Immature natural killer cell (primary cell): ENCODE results near the gene FRMD4A. TPM values are rescaled to one million over a fixed set of nuclear protein-coding genes. Genes with fewer than 3 reads are reported as not detected.
"Not testable (repeated sequence)": the region's sequence is repeated elsewhere in the genome, so short reads cannot be mapped to it uniquely, and the experiment has no call there.

Experiments used
- DNase-seq, 3 donors: peaks; one replicate each; pipeline ENCODE4 v3.0.0; 2022; ENCODE audit warnings: mixed read lengths in 1 of 3
- H3K27ac Mint-ChIP-seq, 6 donors: one replicate each; pipeline ENCODE4 v1.8.0; 2020; ENCODE audit warnings: mixed read lengths in 6 of 6, mild to moderate bottlenecking in 5 of 6, inconsistent platforms in 4 of 6, moderate library complexity in 3 of 6
- H3K27me3 Mint-ChIP-seq, 3 donors: one replicate each; pipeline ENCODE4 v1.8.0; 2020 to 2021; ENCODE audit warnings: low read depth in 3 of 3, mild to moderate bottlenecking in 3 of 3, mixed read lengths in 3 of 3, moderate library complexity in 3 of 3, inconsistent platforms in 1 of 3
- H3K36me3 Mint-ChIP-seq, 3 donors: one replicate each; pipeline ENCODE4 v1.8.0; 2020; ENCODE audit warnings: mixed read lengths in 3 of 3, inconsistent platforms in 2 of 3, mild to moderate bottlenecking in 2 of 3
- H3K4me1 Mint-ChIP-seq, 2 donors: one replicate each; pipeline ENCODE4 v1.8.0; 2020; ENCODE audit warnings: inconsistent platforms in 2 of 2, mild to moderate bottlenecking in 2 of 2, mixed read lengths in 2 of 2, moderate library complexity in 1 of 2
- H3K4me3 Mint-ChIP-seq, 5 donors: one replicate each; pipeline ENCODE4 v1.8.0; 2020; ENCODE audit warnings: mild to moderate bottlenecking in 5 of 5, mixed read lengths in 5 of 5, inconsistent platforms in 3 of 5, moderate library complexity in 3 of 5
- H3K9me3 Mint-ChIP-seq, 6 donors: one replicate each; pipeline ENCODE4 v1.8.0; 2020; ENCODE audit warnings: mild to moderate bottlenecking in 6 of 6, mixed read lengths in 6 of 6, inconsistent platforms in 4 of 6, moderate library complexity in 3 of 6
- polyA plus RNA-seq, 3 donors: library from polyadenylated mRNA; unstranded; fragments of 300-500 nt; fragmentation: Illumina TruSeq; gene quantifications; one replicate each; pipeline ENCODE4 v1.2.3, GENCODE V29; 2021

FRMD4A gene
- polyA plus RNA-seq, 3 donors from 2014 or later, result 0.48 TPM; not detected in 2

DNA sequence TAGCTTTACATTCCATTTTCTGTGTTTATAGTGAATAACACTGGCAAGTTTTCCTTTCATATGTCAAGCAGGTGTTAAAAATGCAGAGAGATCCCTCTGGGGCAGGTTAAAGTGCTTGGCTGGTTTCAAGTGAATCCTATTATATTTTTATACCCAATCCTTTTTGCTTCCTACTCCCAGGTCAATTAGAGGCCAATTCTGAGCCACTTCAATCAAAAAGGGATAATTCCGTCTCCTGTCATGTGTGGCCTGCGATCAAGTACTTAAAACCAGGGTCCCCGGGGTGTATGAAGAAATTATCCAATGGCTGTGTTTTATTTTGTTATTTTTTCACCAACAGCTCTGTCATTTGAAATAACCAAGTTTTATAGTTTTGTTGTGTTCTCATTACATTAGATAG, 430.8 kb downstream of the FRMD4A start:
- no peak for DNase-seq
- Mint-ChIP-seq H3K27me3 (peaks cover 0 to 13% (median 5%) of the 10 kb centered on the region in 3 donors), H3K36me3 (no peaks in the 10 kb centered on the region), H3K4me3 (no peak overlapping the region), H3K4me1 (peaks cover 0 to under 1% of the 10 kb centered on the region in 2 donors), H3K27ac (no peak overlapping the region), H3K9me3 (peaks cover 0 to 5% (median 0%) of the 10 kb centered on the region in 6 donors)

DNA sequence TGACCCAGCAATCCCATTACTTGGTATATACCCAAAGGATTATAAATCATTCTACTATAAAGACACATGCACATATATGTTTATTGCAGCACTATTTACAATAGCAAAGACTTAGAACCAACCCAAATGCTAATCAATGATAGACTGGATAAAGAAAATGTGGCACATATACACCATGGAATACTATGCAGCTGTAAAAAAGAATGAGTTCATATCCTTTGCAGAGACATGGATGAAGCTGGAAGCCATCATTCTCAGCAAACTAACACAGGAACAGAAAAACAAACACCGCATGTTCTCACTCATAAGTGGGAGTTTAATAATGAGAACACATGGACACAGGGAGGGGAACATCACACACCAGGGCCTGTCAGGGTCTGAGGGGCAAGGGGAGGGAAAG, 434.6 kb downstream of the FRMD4A start:
- peaks cover 13 to 20% of the 10 kb centered on the region in 2 donors for H3K4me1 Mint-ChIP-seq
- H3K27me3 Mint-ChIP-seq, result peaks cover 14 to 25% (median 16%) of the 10 kb centered on the region in 3 donors

DNA sequence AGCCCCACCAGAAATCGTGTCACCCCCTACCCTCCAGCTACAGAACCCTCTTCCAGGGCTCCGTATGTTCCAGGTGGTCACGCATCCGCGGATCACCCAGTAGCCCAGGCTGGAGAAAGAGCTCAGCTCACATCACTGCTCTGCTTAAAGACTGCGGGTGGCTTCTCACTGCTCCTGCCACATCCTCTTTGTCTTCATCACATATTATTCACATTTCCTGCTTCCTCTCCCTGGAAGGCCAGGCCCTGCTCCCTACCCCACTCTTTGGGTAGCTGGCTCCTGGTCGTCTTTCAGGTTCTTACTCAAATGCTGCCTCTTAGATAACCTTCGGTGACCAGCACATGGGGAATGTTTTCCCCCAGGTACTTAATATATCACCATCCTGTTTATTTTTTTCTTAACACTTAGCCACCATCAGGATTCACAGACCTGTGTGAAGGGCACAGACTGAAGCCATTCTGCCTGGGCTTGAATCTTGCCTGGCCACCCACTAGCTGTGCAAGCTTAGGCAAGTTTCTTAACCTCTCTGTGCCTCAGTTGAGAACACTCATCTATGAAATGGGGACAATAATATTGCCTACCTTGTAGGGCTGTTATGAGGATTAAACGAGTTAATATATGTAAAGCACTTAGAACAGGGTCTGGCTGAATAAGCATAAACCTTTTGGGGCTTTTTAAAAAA, 436.2 kb downstream of the FRMD4A start:
- Mint-ChIP-seq H3K27me3 (peaks cover 20 to 35% (median 23%) of the 10 kb centered on the region in 3 donors), H3K4me3 (peak overlapping the region in 4 of 5 donors; percentile 35 to 83 (median 40)), H3K27ac (peak overlapping the region in 2 of 6 donors; percentile 20 to 42), H3K9me3 (peaks cover 0 to 5% (median 0%) of the 10 kb centered on the region in 6 donors), H3K4me1 (peaks cover 13 to 20% of the 10 kb centered on the region in 2 donors), H3K36me3 (no peaks in the 10 kb centered on the region)
- no peak for DNase-seq

More for the DNA sequence above, 434.6 kb downstream of the FRMD4A start:
- not testable (repeated sequence) for H3K27ac Mint-ChIP-seq, H3K9me3 Mint-ChIP-seq, H3K36me3 Mint-ChIP-seq, DNase-seq, H3K4me3 Mint-ChIP-seq

DNA sequence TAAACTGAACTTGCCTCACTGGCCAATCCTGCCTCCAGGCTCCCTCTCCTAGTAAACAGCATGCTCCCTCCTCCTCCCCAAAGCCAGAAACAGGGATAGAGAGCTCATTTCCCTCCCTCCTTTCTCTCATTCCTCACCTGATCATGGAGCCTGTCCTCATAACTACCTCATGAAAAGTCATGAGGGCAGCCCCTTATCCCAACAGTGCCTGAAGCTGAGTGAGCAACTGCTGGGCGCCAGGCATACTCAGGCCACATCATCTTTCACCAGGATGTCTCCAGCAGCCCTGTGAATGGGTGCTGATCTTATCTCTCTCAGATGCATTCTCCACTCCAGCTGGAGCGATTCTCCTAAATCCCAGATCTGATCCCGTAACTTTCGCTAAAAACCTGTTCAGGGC, 436.8 kb downstream of the FRMD4A start:
- no peak for DNase-seq
- H3K4me3 Mint-ChIP-seq, result peak overlapping the region in 4 of 5 donors; percentile 14 to 83 (median 40)
- H3K27ac Mint-ChIP-seq, result peak overlapping the region in 1 of 6 donors; percentile 20
- no peaks in the 10 kb centered on the region for H3K36me3 Mint-ChIP-seq
- H3K27me3 Mint-ChIP-seq, result peaks cover 23 to 35% (median 23%) of the 10 kb centered on the region in 3 donors
- H3K4me1 Mint-ChIP-seq, result peaks cover 13 to 20% of the 10 kb centered on the region in 2 donors
- peaks cover 0 to 5% (median 0%) of the 10 kb centered on the region in 6 donors for H3K9me3 Mint-ChIP-seq

DNA sequence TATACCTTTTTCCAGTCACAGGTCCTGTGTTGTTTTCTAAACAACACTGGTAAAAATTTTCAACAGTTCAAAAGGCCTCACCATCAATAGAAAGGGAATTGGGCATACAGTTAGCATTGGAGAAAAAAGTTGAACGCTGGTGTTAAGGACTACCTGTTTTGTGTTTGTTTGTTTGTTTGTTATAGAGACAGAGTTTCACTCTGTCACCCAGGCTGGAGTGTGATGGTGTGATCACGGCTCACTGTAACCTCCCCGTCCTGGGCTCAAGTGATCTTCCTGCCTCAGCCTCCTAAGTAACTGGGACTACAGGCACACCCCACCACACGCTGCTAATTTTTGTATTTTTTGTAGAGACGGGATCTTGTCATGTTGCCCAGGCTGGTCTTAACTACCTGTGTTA, 437.9 kb downstream of the FRMD4A start:
- Mint-ChIP-seq H3K27ac (no peak overlapping the region), H3K27me3 (peaks cover 22 to 35% (median 23%) of the 10 kb centered on the region in 3 donors), H3K36me3 (no peaks in the 10 kb centered on the region), H3K4me3 (peak overlapping the region in 1 of 5 donors; percentile 62), H3K9me3 (peaks cover 0 to 3% (median 0%) of the 10 kb centered on the region in 6 donors), H3K4me1 (peaks cover 13 to 20% of the 10 kb centered on the region in 2 donors)
- DNase-seq, result no peak

DNA sequence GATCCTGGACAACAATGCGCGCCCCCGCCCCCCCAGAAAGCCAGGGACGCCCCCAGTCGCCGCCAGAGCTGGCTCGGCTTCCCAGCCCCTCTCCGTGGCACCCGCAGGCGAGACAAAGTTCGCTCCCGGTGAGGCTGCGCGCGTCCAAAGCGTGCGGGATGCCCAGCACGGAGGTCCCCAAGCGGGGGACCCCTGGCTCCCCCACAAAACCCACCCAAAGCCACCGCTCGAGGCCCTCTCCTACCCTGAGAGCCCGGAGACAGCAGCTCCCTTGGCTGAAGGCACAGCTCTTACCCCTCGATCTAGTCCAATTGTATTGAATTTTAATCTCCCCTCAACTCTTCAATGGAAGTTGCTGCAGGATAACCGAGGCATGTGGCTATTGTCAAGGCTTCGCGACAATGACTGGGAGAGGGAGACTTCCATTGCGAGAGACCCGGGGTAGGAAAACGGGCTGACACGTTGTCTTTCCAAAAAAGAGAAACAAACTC, 438.7 kb downstream of the FRMD4A start:
- no peak overlapping the region for H3K27ac Mint-ChIP-seq
- peaks cover 21 to 35% (median 25%) of the 10 kb centered on the region in 3 donors for H3K27me3 Mint-ChIP-seq
- peaks cover 0 to 3% (median 0%) of the 10 kb centered on the region in 6 donors for H3K9me3 Mint-ChIP-seq

DNA sequence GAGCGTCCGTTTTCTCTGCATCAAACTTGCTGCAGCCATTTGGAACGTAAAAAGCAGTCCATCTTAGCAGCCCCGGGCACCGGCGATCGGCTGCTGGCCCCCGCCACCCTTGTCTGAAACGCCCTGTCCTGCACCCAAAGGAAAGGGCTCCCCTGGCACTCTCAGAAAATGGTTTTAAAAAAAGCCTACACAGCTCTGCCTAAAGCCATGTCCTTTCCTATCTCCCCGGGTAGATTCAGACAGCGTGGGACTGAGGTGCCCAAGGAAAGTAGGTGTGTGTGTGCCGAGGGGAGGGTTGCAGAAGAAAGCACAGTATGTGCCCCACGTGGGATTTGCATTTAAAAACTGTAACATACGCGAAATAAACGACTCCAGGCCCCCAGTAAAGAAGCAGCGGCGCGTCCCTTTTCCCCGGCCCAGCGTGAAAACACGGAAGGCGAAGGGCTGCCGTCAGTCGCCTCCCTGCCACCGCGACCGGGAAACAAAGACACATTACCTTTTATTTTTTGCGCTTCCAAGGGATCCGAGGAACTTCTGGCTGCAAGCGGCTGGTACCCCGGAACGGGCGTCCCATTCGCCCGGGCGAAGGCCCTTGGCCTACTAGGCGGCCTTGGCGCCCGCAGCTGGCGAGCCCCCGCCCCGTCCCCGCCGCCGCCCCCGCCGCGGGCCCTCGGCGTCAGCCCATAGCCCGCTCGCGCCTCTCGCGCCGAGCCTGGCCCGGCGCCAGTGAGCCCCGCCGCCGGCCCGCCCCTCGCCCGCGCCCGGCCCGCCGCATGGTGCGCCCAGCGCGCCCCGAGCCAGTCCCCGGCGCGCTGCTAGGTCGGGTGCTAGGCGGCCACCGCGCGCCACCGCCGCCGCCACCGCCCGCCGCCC, 439.4 kb downstream of the FRMD4A start:
- Mint-ChIP-seq H3K36me3 (peaks cover 0 to 5% (median 0%) of the 10 kb centered on the region in 3 donors), H3K4me3 (peak overlapping the region in 3 of 5 donors; percentile 38 to 69 (median 51)), H3K9me3 (peaks cover 0 to 3% (median 0%) of the 10 kb centered on the region in 6 donors), H3K27me3 (peaks cover 21 to 33% (median 25%) of the 10 kb centered on the region in 3 donors), H3K4me1 (peaks cover 13 to 20% of the 10 kb centered on the region in 2 donors), H3K27ac (no peak overlapping the region)
- no peak for DNase-seq

More for the DNA sequence above, 438.7 kb downstream of the FRMD4A start:
- peaks cover 0 to 1% (median 0%) of the 10 kb centered on the region in 3 donors for H3K36me3 Mint-ChIP-seq
- no peak for DNase-seq
- H3K4me1 Mint-ChIP-seq, result peaks cover 13 to 20% of the 10 kb centered on the region in 2 donors
- peak overlapping the region in 3 of 5 donors; percentile 44 to 62 (median 44) for H3K4me3 Mint-ChIP-seq

DNA sequence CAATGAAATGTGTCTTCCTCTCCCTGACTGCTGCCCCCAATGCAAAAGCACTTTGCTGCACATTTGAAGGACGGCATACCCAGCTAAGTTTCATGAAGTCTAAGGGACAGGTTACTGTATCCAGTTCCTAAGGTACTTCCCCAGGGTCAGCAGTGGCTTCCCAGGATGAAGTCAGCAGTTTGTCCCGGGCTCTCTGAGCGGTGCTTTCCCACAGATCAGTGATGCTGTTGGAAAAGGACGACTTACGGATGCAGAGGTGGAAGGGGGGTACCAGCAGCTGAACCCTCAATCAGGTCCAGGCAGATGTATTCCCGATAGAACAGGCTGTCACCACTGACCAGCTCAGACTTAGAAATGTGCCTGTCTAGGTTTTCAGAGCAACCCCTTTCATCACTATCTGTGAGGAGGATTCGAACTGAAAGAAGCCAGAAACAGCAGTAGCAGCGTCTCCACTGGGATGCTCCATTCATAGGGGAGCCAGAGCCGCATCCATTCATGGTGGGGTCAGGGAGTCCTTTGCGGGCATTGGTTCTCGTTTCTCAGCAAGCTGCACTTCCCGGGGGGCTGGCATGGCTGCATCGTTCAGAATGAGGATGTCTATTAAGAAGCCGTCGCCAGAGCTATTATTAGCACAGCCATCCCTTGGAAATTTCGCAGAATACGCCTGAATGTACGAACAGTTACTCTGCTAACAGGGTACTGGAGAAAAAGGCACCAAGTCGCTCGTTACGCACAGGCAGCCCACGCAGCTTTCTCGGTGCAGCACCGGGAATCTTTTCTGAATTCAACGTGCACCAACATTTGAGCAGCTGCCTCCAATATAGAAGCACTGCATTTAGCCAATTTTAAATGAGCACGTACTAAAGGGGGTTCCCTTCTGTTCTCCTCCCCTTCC, 440.2 kb downstream of the FRMD4A start:
- peaks cover 13 to 20% of the 10 kb centered on the region in 2 donors for H3K4me1 Mint-ChIP-seq
- H3K4me3 Mint-ChIP-seq, result peak overlapping the region in 1 of 5 donors; percentile 69
- H3K27me3 Mint-ChIP-seq, result peaks cover 21 to 34% (median 27%) of the 10 kb centered on the region in 3 donors
- H3K36me3 Mint-ChIP-seq, result peaks cover 0 to 5% (median 0%) of the 10 kb centered on the region in 3 donors
- H3K27ac Mint-ChIP-seq, result no peak overlapping the region
- DNase-seq, result no peak
- no peaks in the 10 kb centered on the region for H3K9me3 Mint-ChIP-seq

DNA sequence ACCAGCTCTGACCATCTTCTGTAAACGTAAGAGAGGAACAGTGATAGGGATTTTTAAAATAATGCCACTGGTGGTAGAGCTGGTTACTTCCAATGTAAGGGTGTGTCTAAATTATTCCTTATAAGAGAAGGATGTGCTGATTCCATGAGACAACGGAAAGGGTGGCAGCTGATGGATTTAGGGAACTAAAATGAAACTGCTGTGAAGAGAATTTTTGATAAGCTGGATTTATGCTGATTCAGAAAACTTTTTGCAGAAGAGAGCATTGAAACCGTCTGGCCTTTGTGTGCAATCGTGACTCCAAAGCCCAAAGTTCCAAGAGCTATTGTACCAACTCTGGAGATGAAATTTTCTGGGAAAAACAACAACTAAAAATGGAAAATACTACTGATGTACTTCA, 443.0 kb downstream of the FRMD4A start:
- H3K36me3 Mint-ChIP-seq, result peaks cover 0 to 5% (median 0%) of the 10 kb centered on the region in 3 donors
- no peak overlapping the region for H3K27ac Mint-ChIP-seq
- H3K4me3 Mint-ChIP-seq, result no peak overlapping the region
- H3K4me1 Mint-ChIP-seq, result peaks cover 0 to 5% of the 10 kb centered on the region in 2 donors
- H3K27me3 Mint-ChIP-seq, result peaks cover 21 to 32% (median 22%) of the 10 kb centered on the region in 3 donors
- H3K9me3 Mint-ChIP-seq, result no peaks in the 10 kb centered on the region
- DNase-seq, result no peak

DNA sequence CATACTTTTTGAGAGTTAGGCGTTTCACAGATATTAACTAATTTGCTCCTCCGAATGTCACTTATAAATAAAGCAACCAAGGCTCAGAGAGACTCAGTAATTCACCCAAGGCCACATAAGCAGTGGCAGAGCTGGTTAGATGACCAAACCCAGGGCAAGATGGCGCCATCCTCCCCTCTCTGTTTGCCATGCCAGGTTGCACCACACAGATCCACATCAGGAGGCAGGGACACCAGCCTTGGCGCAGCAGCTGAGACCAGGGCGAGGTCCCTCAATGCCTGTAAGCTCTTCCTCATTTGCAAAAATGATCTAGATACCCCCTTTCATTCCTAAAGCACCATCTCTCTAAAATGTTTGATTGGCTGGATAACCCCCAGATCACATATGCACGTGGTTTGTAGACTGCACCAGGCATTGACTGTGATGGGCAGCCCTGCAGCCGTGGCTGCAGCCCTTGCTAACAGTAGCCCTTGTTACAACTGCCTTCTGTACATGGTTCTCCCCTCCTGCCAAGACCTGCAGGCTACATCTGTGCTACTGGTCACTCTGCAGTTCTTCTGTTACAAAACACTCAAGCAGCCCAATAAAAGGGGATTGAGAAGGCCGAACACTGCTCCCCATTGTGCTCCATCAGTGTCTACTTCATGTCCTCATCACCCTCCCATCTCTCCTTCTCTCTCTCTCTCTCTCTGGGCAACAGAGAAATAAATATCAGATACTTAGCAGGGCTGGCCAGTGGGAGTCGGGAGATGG, 445.3 kb downstream of the FRMD4A start:
- Mint-ChIP-seq H3K4me1 (no peaks in the 10 kb centered on the region), H3K4me3 (no peak overlapping the region), H3K27ac (no peak overlapping the region), H3K27me3 (peaks cover 9 to 18% (median 11%) of the 10 kb centered on the region in 3 donors), H3K9me3 (no peaks in the 10 kb centered on the region), H3K36me3 (peaks cover 0 to 5% (median 0%) of the 10 kb centered on the region in 3 donors)
- no peak for DNase-seq

DNA sequence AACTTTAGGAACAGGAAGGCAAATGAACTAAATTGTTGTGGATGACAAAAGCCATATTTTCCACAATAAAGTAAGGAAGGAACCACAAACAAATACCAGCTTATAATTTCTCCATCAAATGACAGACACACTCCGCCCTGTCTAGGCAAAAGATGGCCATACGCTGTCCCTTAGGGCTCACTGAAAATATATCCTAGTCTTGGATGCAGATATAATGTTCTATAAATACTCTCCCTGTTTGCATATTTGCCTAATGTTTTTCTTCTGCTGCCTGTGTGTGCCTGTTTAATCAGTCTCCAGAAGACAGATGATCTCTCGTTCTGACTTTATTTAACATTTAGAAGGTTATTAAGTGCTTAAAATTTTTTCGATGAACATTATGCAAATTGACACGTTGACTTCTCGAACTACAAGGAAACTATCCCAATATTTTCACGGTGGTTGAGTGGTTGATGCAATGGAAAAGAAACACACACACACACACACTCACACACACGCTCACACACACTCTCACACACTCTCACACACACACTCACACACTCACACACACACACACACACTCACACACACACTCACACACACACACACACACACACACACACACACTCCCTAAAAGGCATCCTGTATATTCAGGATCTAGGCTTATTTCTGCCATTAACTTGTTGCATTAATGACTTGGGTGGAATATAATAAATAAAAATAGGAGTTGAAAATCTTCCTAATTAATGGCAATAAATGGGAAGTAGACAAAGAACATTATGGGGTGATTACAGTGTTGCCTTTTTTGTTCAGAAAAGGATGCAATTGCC, 446.9 kb downstream of the FRMD4A start:
- DNase-seq, result no peak
- peaks cover 0 to 5% (median 0%) of the 10 kb centered on the region in 3 donors for H3K36me3 Mint-ChIP-seq
- peaks cover 4 to 14% (median 6%) of the 10 kb centered on the region in 3 donors for H3K27me3 Mint-ChIP-seq
- H3K4me1 Mint-ChIP-seq, result no peaks in the 10 kb centered on the region
- no peaks in the 10 kb centered on the region for H3K9me3 Mint-ChIP-seq
- H3K27ac Mint-ChIP-seq, result no peak overlapping the region
- H3K4me3 Mint-ChIP-seq, result no peak overlapping the region
